Breast epithelium (tissue), 4 donors: ENCODE measurements around the gene GPX3. TPM values are rescaled to one million over a fixed set of nuclear protein-coding genes. Genes with fewer than 3 reads are reported as not detected.

Source experiments
- DNase-seq, 2 donors: peaks; one replicate each; pipeline ENCODE4 v3.0.0-alpha.2; 2019; ENCODE audit warnings: low spot score in 2 of 2
- H3K27ac ChIP-seq, 2 donors: fragments of 200-600 bp; sonication (generic) in 1 of 2; one replicate each; pipeline ENCODE4 v1.5.1; 2016 to 2019; ENCODE audit warnings: mild to moderate bottlenecking in 1 of 2
- H3K27me3 ChIP-seq, 2 donors: fragments of 200-600 bp; sonication (generic) in 1 of 2; one replicate each; pipeline versions ENCODE4 v1.5.1 to v1.6.0; 2017 to 2019; ENCODE audit warnings: control low read depth in 1 of 2, mild to moderate bottlenecking in 1 of 2
- H3K36me3 ChIP-seq: fragments of 200-600 bp; one replicate; pipeline ENCODE4 v1.5.1; 2019
- H3K4me1 ChIP-seq, 2 donors: fragments of 200-600 bp; sonication (generic); one replicate each; pipeline ENCODE4 v1.5.1; 2016 to 2019; ENCODE audit warnings: control low read depth in 1 of 2
- H3K4me3 ChIP-seq, 3 donors: fragments of 200-600 bp; sonication (generic); 1 replicate in 2 of 3; 2 replicates in 1 of 3; pipeline ENCODE4 v1.5.1; 2016 to 2019; ENCODE audit warnings: mild to moderate bottlenecking in 3 of 3, moderate library complexity in 2 of 3
- H3K9me3 ChIP-seq, 2 donors: fragments of 200-600 bp; sonication (generic) in 1 of 2; one replicate each; pipeline ENCODE4 v1.5.1; 2016 to 2019; ENCODE audit warnings: control low read depth in 1 of 2
- POLR2A ChIP-seq: fragments of 450-650 bp; IDR thresholded peaks from one replicate; pipeline ENCODE4 v1.6.1; 2016; ENCODE audit warnings: antibody characterized with exemption, mild to moderate bottlenecking, moderate library complexity
- POLR2AphosphoS5 ChIP-seq, 3 donors: sonication (generic); formaldehyde crosslinking; IDR thresholded peaks; one replicate each; pipeline ENCODE4 v1.6.1; 2017; ENCODE audit warnings: antibody characterized with exemption in 3 of 3
- intact Hi-C: fragments of 100-400 bp; cut with DNase I; formaldehyde crosslinking; loops from one replicate; pipeline ENCODE4 v1.15.1; 2023; ENCODE audit warnings: low total_unique reads
- total RNA-seq, 3 donors: library from RNA; depleted of rRNA; stranded (reverse); fragments of >200 nt; gene quantifications; one replicate each; pipeline ENCODE4 v1.1.0, GENCODE V29; 2016
- TF ChIP-seq, protein P1 (sequence below), 3 donors: fragments of 450-650 bp; IDR thresholded peaks; one replicate each; pipeline ENCODE4 v1.5.1; 2016 to 2017; ENCODE audit warnings: antibody characterized with exemption in 3 of 3, mild to moderate bottlenecking in 3 of 3, moderate library complexity in 3 of 3

Gene GPX3, protein sequence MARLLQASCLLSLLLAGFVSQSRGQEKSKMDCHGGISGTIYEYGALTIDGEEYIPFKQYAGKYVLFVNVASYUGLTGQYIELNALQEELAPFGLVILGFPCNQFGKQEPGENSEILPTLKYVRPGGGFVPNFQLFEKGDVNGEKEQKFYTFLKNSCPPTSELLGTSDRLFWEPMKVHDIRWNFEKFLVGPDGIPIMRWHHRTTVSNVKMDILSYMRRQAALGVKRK
- total RNA-seq = 1,000 to 10,000 TPM; 1,215 to 5,290 (median 2,830) TPM

DNA sequence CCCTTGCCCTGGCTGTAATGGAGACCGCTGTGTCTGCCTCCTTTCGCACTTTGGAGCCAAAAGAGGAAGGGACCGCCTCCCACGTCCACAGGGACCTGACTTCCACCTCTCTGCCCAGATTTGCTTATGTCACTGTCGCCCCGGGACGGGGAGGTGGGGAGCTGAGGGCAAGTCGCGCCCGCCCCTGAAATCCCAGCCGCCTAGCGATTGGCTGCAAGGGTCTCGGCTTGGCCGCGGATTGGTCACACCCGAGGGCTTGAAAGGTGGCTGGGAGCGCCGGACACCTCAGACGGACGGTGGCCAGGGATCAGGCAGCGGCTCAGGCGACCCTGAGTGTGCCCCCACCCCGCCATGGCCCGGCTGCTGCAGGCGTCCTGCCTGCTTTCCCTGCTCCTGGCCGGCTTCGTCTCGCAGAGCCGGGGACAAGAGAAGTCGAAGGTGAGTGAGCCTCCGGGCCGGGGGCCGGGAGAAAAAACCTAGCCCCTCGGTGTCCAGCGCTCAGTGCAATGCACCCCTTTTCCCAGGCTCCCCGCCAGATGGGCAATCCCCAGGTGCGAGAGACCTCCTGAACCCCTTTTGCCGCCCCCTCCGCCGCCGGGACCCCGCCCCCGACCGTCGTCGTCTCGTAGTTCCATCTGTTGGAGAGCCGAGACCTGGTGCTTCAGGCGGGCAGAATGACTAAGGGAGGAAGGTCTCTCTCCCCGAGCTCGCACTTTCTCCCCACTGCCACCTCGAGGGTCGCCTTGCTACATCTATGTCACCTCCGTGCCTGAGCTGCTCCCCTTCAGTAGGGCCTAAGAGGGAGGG, at the start of gene GPX3:
Gene GPX3, plus strand, starts transcription at position 288 of the 807 bp plus-strand sequence. Its CDS starts 64 bp downstream, at position 352.
- peak; percentile 88 to 90 for DNase-seq
- H3K4me1 ChIP-seq = peaks cover 0 to 20% of the 10 kb centered on the region in 2 donors

DNA sequence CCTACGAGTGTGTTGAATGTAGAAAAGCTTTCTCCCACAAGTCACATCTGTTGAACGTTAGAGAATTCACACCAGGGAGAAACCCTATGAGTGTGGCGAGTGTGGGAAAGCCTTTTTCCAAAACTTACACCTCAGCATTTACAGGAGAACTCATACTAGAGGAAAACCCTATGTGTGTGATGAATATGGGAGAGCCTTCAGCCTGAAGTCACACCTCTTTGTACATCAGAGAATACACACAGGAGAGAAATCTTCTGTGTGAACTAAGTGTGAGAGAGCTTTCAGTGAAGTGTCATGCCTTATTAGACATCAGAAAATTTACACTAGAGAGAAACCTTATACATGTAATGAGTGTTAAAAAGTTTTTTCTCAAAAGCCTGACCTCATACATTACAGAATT, 41.8 kb upstream of the GPX3 start:
- Histone ChIP-seq H3K4me1 (no peaks in the 10 kb centered on the region), H3K27ac (no peak overlapping the region), H3K9me3 (peaks cover 0 to 21% of the 10 kb centered on the region in 2 donors), H3K36me3 (no peaks in the 10 kb centered on the region), H3K4me3 (no peak overlapping the region), H3K27me3 (no peaks in the 10 kb centered on the region)
- no peak for DNase-seq
- intact Hi-C loops = no loop called here
- TF ChIP-seq POLR2AphosphoS5 (IDR thresholded peaks at IDR 0.05) (no peak), POLR2A (no peak)
- TF ChIP-seq, protein P1, sequence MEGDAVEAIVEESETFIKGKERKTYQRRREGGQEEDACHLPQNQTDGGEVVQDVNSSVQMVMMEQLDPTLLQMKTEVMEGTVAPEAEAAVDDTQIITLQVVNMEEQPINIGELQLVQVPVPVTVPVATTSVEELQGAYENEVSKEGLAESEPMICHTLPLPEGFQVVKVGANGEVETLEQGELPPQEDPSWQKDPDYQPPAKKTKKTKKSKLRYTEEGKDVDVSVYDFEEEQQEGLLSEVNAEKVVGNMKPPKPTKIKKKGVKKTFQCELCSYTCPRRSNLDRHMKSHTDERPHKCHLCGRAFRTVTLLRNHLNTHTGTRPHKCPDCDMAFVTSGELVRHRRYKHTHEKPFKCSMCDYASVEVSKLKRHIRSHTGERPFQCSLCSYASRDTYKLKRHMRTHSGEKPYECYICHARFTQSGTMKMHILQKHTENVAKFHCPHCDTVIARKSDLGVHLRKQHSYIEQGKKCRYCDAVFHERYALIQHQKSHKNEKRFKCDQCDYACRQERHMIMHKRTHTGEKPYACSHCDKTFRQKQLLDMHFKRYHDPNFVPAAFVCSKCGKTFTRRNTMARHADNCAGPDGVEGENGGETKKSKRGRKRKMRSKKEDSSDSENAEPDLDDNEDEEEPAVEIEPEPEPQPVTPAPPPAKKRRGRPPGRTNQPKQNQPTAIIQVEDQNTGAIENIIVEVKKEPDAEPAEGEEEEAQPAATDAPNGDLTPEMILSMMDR (IDR thresholded peaks at IDR 0.05) = no peak

More for the DNA sequence above, at the start of gene GPX3:
- peak within 1 kb of the TSS; percentile 86 to 92 for H3K27ac ChIP-seq
- H3K9me3 ChIP-seq = no peaks in the 10 kb centered on the region
- intact Hi-C loops = no loop called here
- no peaks in the 10 kb centered on the region for H3K36me3 ChIP-seq
- peak within 1 kb of the TSS; percentile 70 to 84 (median 73) for H3K4me3 ChIP-seq
- TF ChIP-seq POLR2A (peak; percentile 86), POLR2AphosphoS5 (IDR thresholded peaks at IDR 0.05) (peak; percentile 87 to 96 (median 88))
- TF ChIP-seq, protein P1 (IDR thresholded peaks at IDR 0.05) = no peak
- H3K27me3 ChIP-seq = no peaks in the 10 kb centered on the region

DNA sequence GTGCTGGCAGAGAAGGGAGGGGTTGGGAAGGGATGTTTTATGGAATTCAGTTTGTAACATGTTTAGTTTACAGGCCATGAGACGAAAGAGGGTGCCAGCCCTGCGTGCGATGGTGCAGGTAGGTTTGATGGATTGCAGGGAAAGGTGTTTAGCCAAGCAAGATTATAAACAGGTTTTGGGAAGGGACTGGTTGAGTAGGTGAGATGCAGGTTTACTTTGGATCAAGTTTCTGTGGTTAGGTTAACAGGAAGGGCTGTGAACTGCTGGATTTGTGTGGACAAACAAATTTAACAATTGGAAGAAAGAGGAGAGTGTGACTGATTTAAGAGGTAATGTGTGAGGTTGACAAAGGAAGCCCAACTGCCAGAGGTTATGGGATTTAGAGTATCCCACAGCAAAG, 32.6 kb upstream of the GPX3 start:
- Histone ChIP-seq H3K27ac (no peak overlapping the region), H3K4me3 (no peak overlapping the region), H3K36me3 (no peaks in the 10 kb centered on the region), H3K9me3 (peaks cover 0 to 9% of the 10 kb centered on the region in 2 donors), H3K27me3 (no peaks in the 10 kb centered on the region), H3K4me1 (no peaks in the 10 kb centered on the region)
- TF ChIP-seq POLR2AphosphoS5 (IDR thresholded peaks at IDR 0.05) = no peak
- TF ChIP-seq POLR2A = no peak
- TF ChIP-seq, protein P1 (IDR thresholded peaks at IDR 0.05) = no peak
- DNase-seq = no peak
- intact Hi-C loops = loop anchor here (5.0 kb wide), 1 partner anchor 555 kb away; no protein-coding TSS in a partner anchor

DNA sequence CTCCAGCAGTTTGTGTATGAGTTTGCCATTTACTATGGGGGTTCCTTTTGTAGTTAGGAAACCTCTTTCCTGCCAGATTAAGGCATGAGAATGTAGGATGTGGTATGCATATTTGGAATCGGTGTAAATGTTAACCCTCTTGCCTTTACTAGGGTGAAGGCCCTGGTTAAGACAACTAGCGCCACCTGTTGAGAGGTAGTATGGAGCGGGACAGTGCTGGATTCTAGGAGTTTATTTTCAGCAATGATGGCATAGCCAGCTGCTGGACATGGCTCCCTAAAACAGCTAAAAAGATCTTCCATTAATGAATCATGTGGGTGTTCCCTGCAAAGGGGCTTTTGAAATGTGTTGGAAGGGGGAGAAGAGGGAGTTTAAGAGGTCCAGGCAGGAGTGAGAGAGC, 30.7 kb upstream of the GPX3 start:
- H3K27me3 ChIP-seq = no peaks in the 10 kb centered on the region
- TF ChIP-seq POLR2AphosphoS5 (IDR thresholded peaks at IDR 0.05) (no peak), POLR2A (no peak)
- TF ChIP-seq, protein P1 (IDR thresholded peaks at IDR 0.05) = no peak
- no peaks in the 10 kb centered on the region for H3K4me1 ChIP-seq
- no peak overlapping the region for H3K27ac ChIP-seq
- DNase-seq = no peak
- H3K9me3 ChIP-seq = peaks cover 0 to 10% of the 10 kb centered on the region in 2 donors
- intact Hi-C loops = loop anchor here (5.0 kb wide), 1 partner anchor 557 kb away; no protein-coding TSS in a partner anchor
- no peak overlapping the region for H3K4me3 ChIP-seq
- H3K36me3 ChIP-seq = no peaks in the 10 kb centered on the region

DNA sequence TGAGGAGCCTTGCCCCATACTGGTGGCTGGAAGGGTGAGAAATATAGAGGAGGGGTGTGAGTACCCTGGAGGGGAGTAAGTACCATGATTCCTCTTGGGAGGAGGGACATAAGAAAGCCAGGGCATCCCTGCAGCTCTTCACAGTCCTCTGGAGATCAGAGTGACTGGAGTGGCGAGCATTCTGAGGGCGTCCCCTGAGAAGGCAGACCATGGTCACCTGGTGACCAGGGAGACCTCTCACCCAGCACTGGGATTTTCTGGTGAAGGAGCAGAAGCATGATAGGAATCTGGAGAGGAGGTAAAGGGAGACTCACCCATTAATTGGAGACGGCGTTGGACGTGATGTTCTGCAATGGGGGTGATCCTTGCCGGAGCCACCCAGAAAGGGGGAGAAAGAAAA, 27.7 kb upstream of the GPX3 start:
- intact Hi-C loops = no loop called here
- Histone ChIP-seq H3K27me3 (no peaks in the 10 kb centered on the region), H3K9me3 (peaks cover 0 to 11% of the 10 kb centered on the region in 2 donors), H3K36me3 (no peaks in the 10 kb centered on the region), H3K4me3 (no peak overlapping the region), H3K4me1 (no peaks in the 10 kb centered on the region), H3K27ac (no peak overlapping the region)
- DNase-seq = no peak
- TF ChIP-seq POLR2A (no peak), POLR2AphosphoS5 (IDR thresholded peaks at IDR 0.05) (no peak)
- TF ChIP-seq, protein P1 (IDR thresholded peaks at IDR 0.05) = no peak
